Aorta (tissue), 5 donors: ENCODE measurements around the gene SPC24. TPM values are rescaled to one million over a fixed set of nuclear protein-coding genes. Genes with fewer than 3 reads are reported as not detected.

Experiments
- ATAC-seq: fragments of 200-7000 bp; cut with Tn5 transposase; one replicate; pipeline ENCODE4 v1.9.1; 2022; ENCODE audit warnings: moderate library complexity; ENCODE audit not compliant: low FRiP score
- DNase-seq, 2 donors: peaks; one replicate each; pipeline ENCODE4 v3.0.0-alpha.2; 2020
- H3K27ac ChIP-seq, 2 donors: one replicate each; pipeline ENCODE4 v1.5.1; 2013; ENCODE audit warnings: low read length in 2 of 2, mild to moderate bottlenecking in 2 of 2, moderate library complexity in 2 of 2, control low read depth in 1 of 2, inconsistent platforms in 1 of 2, low read depth in 1 of 2
- H3K27me3 ChIP-seq, 2 donors: one replicate each; pipeline ENCODE4 v1.6.1; 2013; ENCODE audit warnings: control low read depth in 1 of 2, low read length in 1 of 2, mild to moderate bottlenecking in 1 of 2, moderate library complexity in 1 of 2; ENCODE audit not compliant: insufficient read depth in 2 of 2, control insufficient read depth in 1 of 2
- H3K36me3 ChIP-seq, 2 donors: one replicate each; pipeline ENCODE4 v1.6.1; 2013; ENCODE audit warnings: control low read depth in 1 of 2, low read length in 1 of 2, mild to moderate bottlenecking in 1 of 2; ENCODE audit not compliant: insufficient read depth in 2 of 2, control insufficient read depth in 1 of 2
- H3K4me1 ChIP-seq, 2 donors: one replicate each; pipeline ENCODE4 v1.6.1; 2013; ENCODE audit warnings: low read length in 2 of 2, control low read depth in 1 of 2, mild to moderate bottlenecking in 1 of 2, moderate library complexity in 1 of 2; ENCODE audit not compliant: insufficient read depth in 2 of 2, control insufficient read depth in 1 of 2
- H3K4me3 ChIP-seq, 2 donors: one replicate each; pipeline ENCODE4 v1.5.1; 2013; ENCODE audit warnings: low read length in 2 of 2, control low read depth in 1 of 2, mild to moderate bottlenecking in 1 of 2
- H3K9me3 ChIP-seq: one replicate; pipeline ENCODE4 v1.6.1; 2013; ENCODE audit warnings: mild to moderate bottlenecking, low read length; ENCODE audit not compliant: control insufficient read depth
- WGBS, 2 donors: extraction: QIAGEN DNeasy Blood & Tissue Kit; methylation state at CpG; one replicate each; pipeline ENCODE4 v1.1.7; 2013; 5-methylcytosine and 5-hydroxymethylcytosine counted together
- intact Hi-C, 2 donors: fragments of 100-400 bp; cut with DNase I; formaldehyde crosslinking; loops; one replicate each; pipeline versions ENCODE4 v1.14.2 to v1.15.0; 2022
- polyA plus RNA-seq, 2 donors: library from polyadenylated mRNA; stranded (reverse); fragments of 200-250 nt; gene quantifications; one replicate each; pipeline ENCODE4 v1.2.3, GENCODE V29; 2013
- total RNA-seq, 2 donors: library from RNA; stranded (reverse); fragmentation: NEBNext Ultra II Directional; extraction: Animal tissue kit (Norgen Biotek cat#: 25700); gene quantifications; one replicate each; pipeline ENCODE4 v1.2.1, GENCODE V29; 2021
- donor health status: healthy with polysubstance abuse.
- donor health status: Bipolar disorder and iron deficiency.
- donor health status: DM: no; HTN: no; CAD: no.
- donor health status: DM: no; HTN: no; CAD: no.
- donor health status: DM: yes; HTN: yes; CAD: no.

Gene SPC24
- total and polyA plus RNA-seq, 4 donors, result 0.43 to 2.9 (median 1.1) TPM

DNA sequence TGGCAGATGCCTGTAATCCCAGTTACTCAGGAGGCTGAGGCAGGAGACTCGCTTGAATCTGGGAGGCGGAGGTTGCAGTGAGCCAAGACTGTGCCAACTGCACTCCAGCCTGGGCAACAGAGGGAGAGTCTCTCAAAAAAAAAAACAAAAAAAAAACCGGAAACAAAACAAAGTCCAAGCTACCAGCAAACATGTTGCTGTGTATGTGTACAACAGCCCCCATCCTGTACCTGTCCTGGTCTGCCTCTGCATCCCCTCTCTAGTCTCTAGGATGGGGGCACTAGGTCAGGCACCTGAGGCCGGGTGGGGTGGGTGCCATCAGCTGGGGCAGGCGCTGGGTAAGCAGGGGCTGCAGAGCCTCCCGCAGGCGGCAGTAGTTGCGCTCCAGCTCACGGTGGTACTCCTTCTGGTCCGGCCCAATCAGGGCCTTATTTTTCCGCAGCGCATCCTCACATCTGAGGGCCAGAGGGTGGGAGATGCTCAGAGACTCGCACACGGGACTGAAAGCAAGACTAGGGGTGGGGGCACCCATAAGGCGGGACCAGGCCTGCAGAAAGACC lies 44.5 kb upstream of the SPC24 start:
- intact Hi-C loops, result loop anchor here in 1 of 2 donors (5.0 kb wide), 1 partner anchor 168 kb away; no protein-coding TSS in a partner anchor
- whole genome bisulfite sequencing, 2 donors, result 87 to 88% methylated on average over 15 of the region's 15 CpGs
- Histone ChIP-seq H3K36me3 (no peaks in the 10 kb centered on the region), H3K9me3 (no peaks in the 10 kb centered on the region), H3K4me1 (no peaks in the 10 kb centered on the region), H3K4me3 (no peak overlapping the region), H3K27ac (peak overlapping the region in 1 of 2 donors; percentile 20), H3K27me3 (no peaks in the 10 kb centered on the region)
- no peak for DNase-seq
- no peak for ATAC-seq

DNA sequence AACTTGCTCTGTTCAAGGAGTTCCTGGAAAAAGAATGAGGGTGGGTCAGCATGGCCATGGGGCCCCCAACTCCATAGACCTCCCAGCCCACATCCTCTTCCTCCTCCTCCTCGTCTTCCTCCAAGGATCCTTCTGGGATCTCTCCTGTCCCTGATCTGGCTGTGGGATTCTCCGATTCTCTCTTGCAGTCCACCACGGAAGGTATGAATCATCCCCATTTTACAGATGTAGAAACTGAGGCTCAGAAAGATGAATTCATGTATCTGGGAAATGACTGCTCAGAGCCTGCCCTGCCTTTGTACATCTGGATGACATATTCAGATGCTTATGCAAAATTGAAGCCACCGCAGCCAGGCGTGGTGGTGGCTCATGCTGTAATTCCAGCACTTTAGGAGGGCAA lies 43.9 kb upstream of the SPC24 start:
- intact Hi-C loops, result no loop called here
- ATAC-seq, result no peak
- Histone ChIP-seq H3K4me1 (no peaks in the 10 kb centered on the region), H3K4me3 (no peak overlapping the region), H3K36me3 (no peaks in the 10 kb centered on the region), H3K9me3 (no peaks in the 10 kb centered on the region), H3K27me3 (no peaks in the 10 kb centered on the region), H3K27ac (peak overlapping the region in 1 of 2 donors; percentile 7)
- 77 to 96% methylated on average over 5 of the region's 5 CpGs for WGBS, 2 donors
- no peak for DNase-seq

DNA sequence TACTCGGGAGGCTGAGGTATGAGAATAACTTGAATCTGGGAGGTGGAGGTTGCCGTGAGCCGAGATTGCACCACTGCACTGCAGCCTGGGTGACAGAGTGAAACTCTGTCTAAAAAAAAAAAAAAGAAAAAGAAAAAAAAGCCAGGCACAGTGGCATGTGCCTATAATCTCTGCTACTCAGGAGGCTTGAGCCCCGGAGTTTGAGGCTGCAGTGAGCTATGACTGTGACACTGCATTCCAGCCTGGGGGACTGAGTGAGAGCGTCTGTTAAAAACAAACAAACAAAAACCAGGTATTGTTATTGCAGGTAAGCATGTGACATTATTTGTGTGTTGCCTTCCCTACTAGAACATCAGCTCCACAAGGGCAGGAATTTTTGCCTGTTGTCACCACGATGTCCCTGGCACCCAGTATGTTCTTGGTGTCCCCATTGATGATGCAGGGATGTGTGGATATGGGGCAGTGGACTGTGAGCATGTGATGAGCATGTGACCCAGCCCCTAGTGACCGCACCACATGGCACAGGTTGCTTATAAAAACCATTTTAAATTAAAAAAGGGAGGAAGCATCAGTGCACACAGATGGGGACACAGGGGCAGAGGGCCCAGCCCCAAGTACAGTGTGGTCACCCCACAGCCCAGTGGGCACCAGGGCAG lies 43.3 kb upstream of the SPC24 start:
- no peak overlapping the region for H3K4me3 ChIP-seq
- H3K27ac ChIP-seq, result peak overlapping the region in 1 of 2 donors; percentile 28
- no peaks in the 10 kb centered on the region for H3K27me3 ChIP-seq
- 26 to 31% methylated on average over 7 of the region's 7 CpGs for WGBS, 2 donors
- DNase-seq (no peak), ATAC-seq (no peak)
- intact Hi-C loops, result no loop called here
- no peaks in the 10 kb centered on the region for H3K4me1 ChIP-seq
- H3K36me3 ChIP-seq, result no peaks in the 10 kb centered on the region
- H3K9me3 ChIP-seq, result no peaks in the 10 kb centered on the region

DNA sequence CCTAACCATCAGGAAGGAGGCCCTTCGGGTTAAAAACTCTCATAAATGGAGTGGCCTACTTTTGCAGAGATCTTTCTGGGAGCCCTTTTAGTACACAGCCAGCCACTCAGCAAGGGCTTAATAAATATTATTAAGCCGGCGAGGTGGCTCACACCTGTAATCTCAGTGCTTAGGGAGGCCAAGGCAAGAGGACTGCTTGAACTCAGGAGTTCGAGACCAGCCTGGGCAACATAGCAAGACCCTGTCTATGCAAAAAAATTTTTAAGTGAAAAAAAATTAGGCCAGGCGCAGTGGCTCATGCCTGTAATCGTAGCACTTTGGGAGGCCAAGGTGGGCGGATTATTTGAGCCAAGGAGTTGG lies 42.6 kb upstream of the SPC24 start:
- Histone ChIP-seq H3K4me3 (no peak overlapping the region), H3K27ac (peak overlapping the region in 1 of 2 donors; percentile 67), H3K4me1 (no peaks in the 10 kb centered on the region), H3K27me3 (no peaks in the 10 kb centered on the region), H3K36me3 (peaks cover 0 to 6% of the 10 kb centered on the region in 2 donors), H3K9me3 (no peaks in the 10 kb centered on the region)
- WGBS, 2 donors, result 57 to 58% methylated on average over 7 of the region's 7 CpGs
- no peak for ATAC-seq
- intact Hi-C loops, result no loop called here
- no peak for DNase-seq

DNA sequence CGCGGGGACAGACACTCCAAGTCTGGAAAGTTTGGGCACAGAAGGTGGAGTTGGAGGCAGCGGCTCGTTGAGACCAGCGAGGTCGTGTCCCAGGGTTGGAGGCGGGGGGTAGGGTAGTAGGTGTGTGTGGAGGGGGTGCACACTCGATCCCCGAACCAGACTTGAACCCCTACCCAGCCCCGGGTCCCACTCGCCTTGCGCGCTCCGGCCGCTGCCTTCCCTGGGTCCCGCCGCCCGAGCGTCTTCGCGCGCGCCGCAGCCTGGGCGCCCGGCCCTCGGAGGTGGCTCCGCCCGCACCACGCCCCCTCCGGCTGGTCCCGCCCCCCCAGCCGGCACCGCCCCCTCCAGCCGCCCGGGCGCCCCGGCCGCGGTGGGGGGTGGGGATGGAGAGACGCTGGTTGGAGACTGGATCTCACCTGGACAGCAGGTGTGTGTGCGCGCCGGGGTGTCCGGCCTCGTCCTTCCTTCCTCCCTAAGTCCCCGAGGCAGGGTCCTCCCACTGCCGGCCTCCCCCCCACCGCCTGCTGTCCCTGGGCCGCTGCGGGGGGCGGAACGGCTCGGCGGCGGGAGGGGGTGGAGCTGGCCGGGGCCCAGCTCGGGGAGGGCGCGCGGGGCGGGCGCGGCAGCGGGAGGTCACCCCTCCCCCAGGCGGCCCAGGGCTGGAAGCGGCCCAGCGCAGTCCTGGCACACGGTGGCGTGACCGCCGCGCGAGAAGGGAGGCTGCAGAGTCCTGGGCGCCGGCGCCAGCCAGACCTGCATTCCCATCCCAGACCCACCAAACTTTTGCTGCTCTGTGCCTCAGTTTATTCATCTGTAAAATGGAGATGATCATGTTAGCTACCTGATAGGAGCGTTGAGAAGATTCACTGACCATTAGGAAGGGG lies 42.0 kb upstream of the SPC24 start, which contains the start of gene KANK2:
Gene KANK2, minus strand, starts transcription at position 255 of the 884 bp plus-strand sequence. CDS start 3,034 bp downstream, outside the sequence.
- ATAC-seq (peak; percentile 90), DNase-seq (peak; percentile 89 to 95)
- intact Hi-C loops, result loop anchor here in 1 of 2 donors (2.0 kb wide), 1 partner anchor 29 kb away; no protein-coding TSS in a partner anchor
- peak within 1 kb of the TSS in 1 of 2 donors; percentile 84 for H3K27ac ChIP-seq
- H3K9me3 ChIP-seq, result no peaks in the 10 kb centered on the region
- no peaks in the 10 kb centered on the region for H3K27me3 ChIP-seq
- WGBS, 2 donors, result 1% methylated on average over 56 to 78 of the region's 78 CpGs
- H3K4me1 ChIP-seq, result no peaks in the 10 kb centered on the region
- peak within 1 kb of the TSS; percentile 82 to 91 for H3K4me3 ChIP-seq
- peaks cover 0 to 10% of the 10 kb centered on the region in 2 donors for H3K36me3 ChIP-seq

DNA sequence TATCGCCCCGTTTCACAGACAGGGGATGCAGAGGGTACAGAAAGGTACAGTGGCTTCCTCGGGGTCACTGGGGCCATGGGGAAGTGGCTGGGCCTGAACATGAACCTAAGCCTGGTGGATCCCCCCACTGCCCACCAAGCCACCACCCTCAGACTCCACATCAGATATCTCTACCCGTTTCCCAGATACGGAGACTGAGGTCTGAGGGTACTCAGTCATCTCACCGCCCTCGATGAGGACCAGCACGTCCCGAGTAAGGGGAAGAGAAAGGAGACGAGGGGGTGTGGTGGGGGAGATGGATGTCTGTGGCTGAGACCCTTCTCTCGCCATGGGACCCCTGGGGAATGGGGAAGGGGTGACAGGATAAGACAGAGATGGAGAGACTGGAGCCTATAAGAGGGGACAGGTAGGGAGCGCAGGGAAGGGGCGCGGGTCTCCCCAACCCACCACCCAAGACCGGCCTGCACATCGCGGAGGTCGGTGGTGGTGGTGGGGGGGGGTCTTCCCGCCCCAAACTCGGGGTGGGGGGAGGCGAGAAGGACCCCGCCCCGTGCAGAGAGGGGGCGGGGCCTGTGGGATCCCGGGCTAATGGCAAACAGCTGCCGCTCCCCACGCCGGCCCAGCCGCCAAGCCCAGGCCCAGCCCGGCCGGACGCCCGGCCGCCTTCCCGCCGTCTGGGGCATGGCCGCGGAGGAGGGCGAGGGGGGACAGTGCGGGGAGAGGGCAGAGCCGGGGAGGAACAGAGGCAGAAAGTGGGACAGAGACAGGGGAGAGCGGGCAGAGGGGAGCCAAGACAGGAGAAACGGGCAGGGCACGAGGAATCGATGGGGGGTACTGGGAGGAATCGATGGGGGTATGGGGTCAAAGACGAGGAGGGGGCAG lies 41.1 kb upstream of the SPC24 start:
- intact Hi-C loops, result loop anchor here in 1 of 2 donors (2.0 kb wide), 1 partner anchor 28 kb away; no protein-coding TSS in a partner anchor
- Histone ChIP-seq H3K9me3 (no peaks in the 10 kb centered on the region), H3K36me3 (peaks cover 0 to 10% of the 10 kb centered on the region in 2 donors), H3K4me3 (peak overlapping the region; percentile 82 to 91), H3K27me3 (no peaks in the 10 kb centered on the region), H3K4me1 (no peaks in the 10 kb centered on the region), H3K27ac (peak overlapping the region in 1 of 2 donors; percentile 58)
- ATAC-seq, result peak; percentile 48
- 3 to 4% methylated on average over 41 to 47 of the region's 47 CpGs for WGBS, 2 donors
- peak; percentile 72 to 85 for DNase-seq

DNA sequence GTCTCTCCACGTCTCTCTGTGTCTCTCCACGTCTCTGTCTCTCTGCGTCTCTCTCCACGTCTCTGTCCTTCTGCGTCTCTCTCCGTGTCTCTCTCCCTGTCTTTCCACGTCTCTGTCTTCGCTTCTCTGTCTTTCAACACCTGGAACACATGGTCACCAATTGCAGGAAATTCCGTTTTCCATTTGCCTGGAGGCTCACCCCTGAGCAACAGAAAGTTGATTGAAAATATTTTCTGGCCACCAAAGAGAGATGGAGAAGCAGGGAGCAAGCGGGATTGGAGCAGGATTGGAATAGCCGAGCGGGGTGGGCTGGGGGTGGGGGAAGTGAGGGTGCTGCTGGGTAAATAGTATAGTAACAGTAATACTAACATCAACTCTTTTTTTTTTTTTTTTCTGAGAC lies 40.1 kb upstream of the SPC24 start:
- no peaks in the 10 kb centered on the region for H3K4me1 ChIP-seq
- ATAC-seq (no peak), DNase-seq (no peak)
- intact Hi-C loops, result loop anchor here in 1 of 2 donors (2.0 kb wide), 1 partner anchor 27 kb away; no protein-coding TSS in a partner anchor
- peak overlapping the region in 1 of 2 donors; percentile 43 for H3K27ac ChIP-seq
- no peaks in the 10 kb centered on the region for H3K9me3 ChIP-seq
- peaks cover 0 to 10% of the 10 kb centered on the region in 2 donors for H3K36me3 ChIP-seq
- WGBS, 2 donors, result 17 to 21% methylated on average over 12 of the region's 12 CpGs
- peak overlapping the region; percentile 32 to 55 for H3K4me3 ChIP-seq
- no peaks in the 10 kb centered on the region for H3K27me3 ChIP-seq
